NB4 (cell line): ENCODE results near the gene LIN37.

ENCODE experiments used
- POLR2A ChIP-seq: IDR thresholded peaks from 2 replicates; pipeline ENCODE4 v1.6.1; 2011; ENCODE audit warnings: mild to moderate bottlenecking; ENCODE audit not compliant: insufficient read length; ENCODE audit errors: extremely low read depth
- TF ChIP-seq, protein P1 (sequence below): IDR thresholded peaks from one replicate; pipeline ENCODE4 v1.5.1; 2012; ENCODE audit warnings: low read depth, low read length
- TF ChIP-seq, protein P2 (sequence below): IDR thresholded peaks from 2 replicates; pipeline ENCODE4 v1.6.1; 2011; ENCODE audit warnings: low read depth, low read length

DNA sequence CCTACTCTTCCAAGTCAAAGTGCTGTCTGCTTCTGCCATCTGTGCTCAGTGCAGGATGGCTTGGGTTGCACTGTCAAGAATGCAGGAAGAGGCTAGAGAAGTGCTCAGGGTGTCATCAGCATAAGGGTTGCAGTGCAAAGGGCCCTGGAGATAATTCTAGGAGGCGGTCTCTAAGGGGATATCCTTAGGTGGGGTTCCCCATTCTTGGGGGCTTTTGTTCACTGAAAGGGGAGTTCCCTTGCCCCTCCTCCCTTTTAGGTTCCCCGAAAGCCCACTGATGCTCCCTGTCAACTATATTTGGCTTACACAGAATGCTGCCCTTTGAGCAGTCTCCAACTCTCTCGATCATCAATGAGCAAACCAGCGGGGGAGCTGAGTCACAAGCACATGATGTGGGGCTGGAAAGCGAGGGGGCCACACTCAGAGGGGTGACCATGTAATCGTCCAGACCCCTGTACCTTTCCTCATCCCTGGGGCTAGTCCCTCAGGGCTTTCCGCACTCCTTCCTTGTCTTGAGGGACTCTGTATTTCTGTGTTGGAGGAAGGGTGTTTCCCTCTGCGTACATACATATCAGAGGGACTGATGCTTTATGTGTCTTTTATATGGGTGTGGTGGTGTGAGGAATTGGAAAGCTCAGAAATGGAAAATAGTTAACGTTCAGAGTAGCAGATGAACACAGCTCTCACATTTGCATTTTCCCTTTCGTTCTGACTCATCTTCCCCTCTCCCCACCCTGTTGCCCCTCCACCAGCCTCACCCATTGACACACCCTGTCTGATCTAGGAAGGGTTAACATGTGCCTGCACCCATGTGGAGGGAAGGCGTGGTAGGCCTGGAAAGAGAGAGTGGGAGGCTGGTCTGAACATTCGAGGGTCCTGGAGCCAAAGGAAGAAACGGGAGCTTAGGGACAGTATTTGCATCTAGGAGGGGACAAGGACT lies 37.3 kb upstream of the LIN37 start:
- TF ChIP-seq, protein P1, sequence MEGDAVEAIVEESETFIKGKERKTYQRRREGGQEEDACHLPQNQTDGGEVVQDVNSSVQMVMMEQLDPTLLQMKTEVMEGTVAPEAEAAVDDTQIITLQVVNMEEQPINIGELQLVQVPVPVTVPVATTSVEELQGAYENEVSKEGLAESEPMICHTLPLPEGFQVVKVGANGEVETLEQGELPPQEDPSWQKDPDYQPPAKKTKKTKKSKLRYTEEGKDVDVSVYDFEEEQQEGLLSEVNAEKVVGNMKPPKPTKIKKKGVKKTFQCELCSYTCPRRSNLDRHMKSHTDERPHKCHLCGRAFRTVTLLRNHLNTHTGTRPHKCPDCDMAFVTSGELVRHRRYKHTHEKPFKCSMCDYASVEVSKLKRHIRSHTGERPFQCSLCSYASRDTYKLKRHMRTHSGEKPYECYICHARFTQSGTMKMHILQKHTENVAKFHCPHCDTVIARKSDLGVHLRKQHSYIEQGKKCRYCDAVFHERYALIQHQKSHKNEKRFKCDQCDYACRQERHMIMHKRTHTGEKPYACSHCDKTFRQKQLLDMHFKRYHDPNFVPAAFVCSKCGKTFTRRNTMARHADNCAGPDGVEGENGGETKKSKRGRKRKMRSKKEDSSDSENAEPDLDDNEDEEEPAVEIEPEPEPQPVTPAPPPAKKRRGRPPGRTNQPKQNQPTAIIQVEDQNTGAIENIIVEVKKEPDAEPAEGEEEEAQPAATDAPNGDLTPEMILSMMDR: no peak
- TF ChIP-seq, protein P2, sequence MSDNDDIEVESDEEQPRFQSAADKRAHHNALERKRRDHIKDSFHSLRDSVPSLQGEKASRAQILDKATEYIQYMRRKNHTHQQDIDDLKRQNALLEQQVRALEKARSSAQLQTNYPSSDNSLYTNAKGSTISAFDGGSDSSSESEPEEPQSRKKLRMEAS: no peak
- no peak for TF ChIP-seq POLR2A
